Measurements from ENCODE around the gene RNF214. TPM values are rescaled to one million over a fixed set of nuclear protein-coding genes. Genes with fewer than 3 reads are reported as not detected.

The RNF214 gene
- polyA plus RNA-seq, 3 donors, result 6.4 to 13.8 (median 7.8) TPM

GRCh38 chr11:117194267-117194666, 38.2 kb upstream of the RNF214 start:
- Histone ChIP-seq H4K20me1 (ENCODE audit: insufficient read depth, low read length) (no peaks in the 10 kb centered on the region), H3K9ac (ENCODE audit: insufficient read depth, low read length, poor library complexity, severe bottlenecking) (no peak overlapping the region), H3K27me3 (ENCODE audit: control insufficient read depth in 2 of 2, insufficient read depth in 2 of 2, low read length in 2 of 2) (no peaks in the 10 kb centered on the region), H2AFZ (ENCODE audit: insufficient read depth, low read depth, low read length, poor library complexity, severe bottlenecking) (no peak overlapping the region), H3K27ac (ENCODE audit: low read depth in 1 of 2, low read length in 2 of 2) (peak overlapping the region in 1 of 2 donors; percentile 26), H3K4me1 (ENCODE audit: control insufficient read depth in 1 of 2, insufficient read depth in 2 of 2, low read length in 2 of 2) (peaks cover 33 to 36% of the 10 kb centered on the region in 2 donors), H3K9me3 (replicated peaks in 1 of 2; ENCODE audit: control insufficient read depth in 1 of 2, insufficient read depth in 1 of 2, low read length in 2 of 2) (no peaks in the 10 kb centered on the region), H3K4me2 (replicated peaks; ENCODE audit: extremely low read depth, low read length, poor library complexity, severe bottlenecking) (no peak overlapping the region), H3K36me3 (replicated peaks in 1 of 2; ENCODE audit: control insufficient read depth in 1 of 2, insufficient read depth in 2 of 2, low read length in 2 of 2) (peaks cover 61 to 85% of the 10 kb centered on the region in 2 donors), H3K4me3 (replicated peaks in 1 of 3; ENCODE audit: low read depth in 2 of 3, low read length in 3 of 3) (no peak overlapping the region), H3K79me2 (ENCODE audit: insufficient read depth, low read length) (no peaks in the 10 kb centered on the region)
- peaks cover 0 to 3% (median 0%) of the 10 kb centered on the region in 7 donors for H3K9me3 Mint-ChIP-seq
- no peak overlapping the region for H3K4me3 Mint-ChIP-seq
- DNase-seq, result no peak
- H3K27ac Mint-ChIP-seq, result peak overlapping the region in 4 of 7 donors; percentile 53 to 79 (median 63)
- peaks cover 71 to 92% of the 10 kb centered on the region in 2 donors for H3K36me3 Mint-ChIP-seq
- WGBS (ENCODE audit: insufficient coverage), result 96% methylated on average over 5 of the region's 5 CpGs
- TF ChIP-seq CTCF (IDR thresholded peaks at IDR 0.05), result no peak
- intact Hi-C loops (cut with micrococcal nuclease), result no loop called here
- H3K4me1 Mint-ChIP-seq, result peaks cover 41% of the 10 kb centered on the region
- peaks cover 3 to 4% (median 3%) of the 10 kb centered on the region in 3 donors for H3K27me3 Mint-ChIP-seq (ENCODE audit: low read depth in 3 of 3)

GRCh38 chr11:117195258-117195657, 37.2 kb upstream of the RNF214 start:
- Histone ChIP-seq H3K27ac (ENCODE audit: low read depth in 1 of 2, low read length in 2 of 2) (peak overlapping the region; percentile 50 to 74), H3K27me3 (ENCODE audit: control insufficient read depth in 2 of 2, insufficient read depth in 2 of 2, low read length in 2 of 2) (no peaks in the 10 kb centered on the region), H2AFZ (ENCODE audit: insufficient read depth, low read depth, low read length, poor library complexity, severe bottlenecking) (no peak overlapping the region), H3K9me3 (replicated peaks in 1 of 2; ENCODE audit: control insufficient read depth in 1 of 2, insufficient read depth in 1 of 2, low read length in 2 of 2) (no peaks in the 10 kb centered on the region), H3K79me2 (ENCODE audit: insufficient read depth, low read length) (no peaks in the 10 kb centered on the region), H4K20me1 (ENCODE audit: insufficient read depth, low read length) (peaks cover 7% of the 10 kb centered on the region), H3K4me1 (ENCODE audit: control insufficient read depth in 1 of 2, insufficient read depth in 2 of 2, low read length in 2 of 2) (peaks cover 23 to 27% of the 10 kb centered on the region in 2 donors), H3K4me2 (replicated peaks; ENCODE audit: extremely low read depth, low read length, poor library complexity, severe bottlenecking) (peak overlapping the region; percentile 25), H3K36me3 (replicated peaks in 1 of 2; ENCODE audit: control insufficient read depth in 1 of 2, insufficient read depth in 2 of 2, low read length in 2 of 2) (peaks cover 60 to 83% of the 10 kb centered on the region in 2 donors), H3K4me3 (replicated peaks in 1 of 3; ENCODE audit: low read depth in 2 of 3, low read length in 3 of 3) (no peak overlapping the region), H3K9ac (ENCODE audit: insufficient read depth, low read length, poor library complexity, severe bottlenecking) (no peak overlapping the region)
- peak overlapping the region; percentile 51 to 89 (median 86) for H3K27ac Mint-ChIP-seq
- DNase-seq, result no peak
- H3K9me3 Mint-ChIP-seq, result peaks cover 0 to 3% (median 0%) of the 10 kb centered on the region in 7 donors
- WGBS (ENCODE audit: insufficient coverage), result 67% methylated on average over 4 of the region's 4 CpGs
- H3K36me3 Mint-ChIP-seq, result peaks cover 72 to 88% of the 10 kb centered on the region in 2 donors
- H3K4me3 Mint-ChIP-seq, result peak overlapping the region in 1 of 2 donors; percentile 58
- TF ChIP-seq CTCF (IDR thresholded peaks at IDR 0.05), result no peak
- peaks cover 31% of the 10 kb centered on the region for H3K4me1 Mint-ChIP-seq
- intact Hi-C loops (cut with micrococcal nuclease), result no loop called here
- peaks cover 2 to 7% (median 3%) of the 10 kb centered on the region in 3 donors for H3K27me3 Mint-ChIP-seq (ENCODE audit: low read depth in 3 of 3)
